HepG2 (cell line): ENCODE measurements around the gene PARD3.

ENCODE experiments used
- REST ChIP-seq, 2 experiments: IDR thresholded peaks; 2 replicates each; pipeline ENCODE4 v1.6.1; 2011 to 2012; ENCODE audit warnings: low read length in 2 of 2, borderline replicate concordance in 1 of 2, low read depth in 1 of 2, mild to moderate bottlenecking in 1 of 2, moderate library complexity in 1 of 2
- SOX5 ChIP-seq: IDR thresholded peaks from 2 replicates; pipeline ENCODE4 v1.6.1; 2016; ENCODE audit warnings: borderline replicate concordance
- ZNF777 ChIP-seq: sonication (generic); formaldehyde crosslinking; IDR thresholded peaks from 2 replicates; pipeline ENCODE4 v1.4.0; 2020; ENCODE audit warnings: missing genetic modification reagents

DNA sequence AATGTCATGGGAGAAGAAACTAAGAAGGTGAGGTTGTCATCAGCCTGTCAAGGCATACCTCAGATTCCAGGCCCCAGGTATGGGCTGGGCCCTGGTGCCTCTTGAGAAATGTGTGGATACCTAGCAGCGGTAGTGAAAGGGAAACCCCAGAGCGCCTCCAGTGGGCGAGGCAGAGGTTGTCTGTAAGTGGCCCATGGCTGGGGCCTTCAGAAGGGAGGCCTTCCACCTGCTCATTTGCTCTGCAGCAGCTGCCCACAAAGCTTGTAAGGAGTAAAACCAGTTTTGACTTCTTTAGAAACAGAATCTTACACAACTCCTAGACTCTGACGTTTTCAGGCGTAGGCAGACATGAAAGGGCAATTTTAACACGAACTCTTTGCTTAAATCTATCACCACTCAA lies 509.9 kb downstream of the PARD3 start:
- TF ChIP-seq SOX5 (CRISPR knock-in tag) = no peak
- no peak for TF ChIP-seq REST (IDR thresholded peaks at IDR 0.05; ENCODE audit: borderline replicate concordance in 1 of 2, low read depth in 1 of 2, low read length in 2 of 2)
- no peak for TF ChIP-seq ZNF777
